GM12878 (cell line): ENCODE results near the gene RABEP2. TPM values are rescaled to one million over a fixed set of nuclear protein-coding genes. Genes with fewer than 3 reads are reported as not detected.

Source experiments
- ATAC-seq: fragments of 200-7000 bp; cut with Tn5 transposase; 3 replicates; pipeline ENCODE4 v1.9.1; 2020; ENCODE audit warnings: mild to moderate bottlenecking, moderate library complexity
- BruUV-seq: library from RNA; stranded (reverse); fragments of 400-500 nt; replicated peaks from 2 replicates; lab custom pipeline; 2021; lab: Mats Ljungman, UMichigan
- CTCF ChIA-PET: fragments of 300-600 bp; sonication (Branson Sonifier 250); formaldehyde crosslinking; extraction: SDS; loops from one replicate; lab custom pipeline; 2021; ENCODE audit warnings: inconsistent platforms; lab: Yijun Ruan, JAX
- POLR2A ChIA-PET: fragments of 350-600 bp; formaldehyde crosslinking; extraction: SDS; loops from one replicate; lab custom pipeline; 2021; ENCODE audit warnings: inconsistent platforms; lab: Charles Lee
- RAD21 ChIA-PET: fragments of 300-600 bp; sonication (Branson Sonifier 250); formaldehyde crosslinking; loops from one replicate; lab custom pipeline; 2023; ENCODE audit warnings: antibody characterized with exemption; ENCODE audit not compliant: unreplicated experiment; lab: Charles Lee
- SMC1A ChIA-PET: fragments of 300-600 bp; sonication (Branson Sonifier 250); formaldehyde crosslinking; loops from one replicate; lab custom pipeline; 2023; ENCODE audit not compliant: unreplicated experiment, uncharacterized antibody; lab: Charles Lee
- DNase-seq: peaks from one replicate; pipeline ENCODE4 v3.0.0-alpha.2; 2011; ENCODE audit warnings: low read depth, low spot score
- FAIRE-seq: peaks from 3 replicates; lab custom pipeline; 2011; peaks lifted over from hg19 to GRCh38; lab: Jason Lieb, UNC
- H2AFZ ChIP-seq: 2 replicates; pipeline ENCODE4 v1.6.0; 2011; ENCODE audit warnings: low read depth, low read length, control low read depth; ENCODE audit not compliant: control insufficient read depth
- H3K27ac ChIP-seq: 2 replicates; pipeline ENCODE4 v1.5.1; 2011; ENCODE audit warnings: control low read depth; ENCODE audit not compliant: control insufficient read depth, insufficient read depth
- H3K27me3 ChIP-seq, 2 experiments: replicated peaks in 1 of 2; 2 replicates each; pipeline versions ENCODE4 v1.6.0 to v1.6.1; 2011; ENCODE audit warnings: low read length in 1 of 2; ENCODE audit not compliant: control insufficient read depth in 2 of 2, insufficient read depth in 2 of 2
- H3K36me3 ChIP-seq, 2 experiments: 2 replicates each; pipeline ENCODE4 v1.5.1; 2011; ENCODE audit warnings: low read length in 1 of 2; ENCODE audit not compliant: control insufficient read depth in 2 of 2, insufficient read depth in 2 of 2
- H3K4me1 ChIP-seq: 2 replicates; pipeline ENCODE4 v1.6.1; 2011; ENCODE audit warnings: mild to moderate bottlenecking, low read length, moderate library complexity, mixed read lengths; ENCODE audit not compliant: control insufficient read depth, insufficient read depth
- H3K4me2 ChIP-seq: 2 replicates; pipeline ENCODE4 v1.6.0; 2011; ENCODE audit warnings: control low read depth; ENCODE audit not compliant: control insufficient read depth, insufficient read depth
- H3K4me3 ChIP-seq: fragments of 200-600 bp; sonication (generic); 2 replicates; pipeline ENCODE4 v1.5.1; 2016
- H3K79me2 ChIP-seq: 2 replicates; pipeline ENCODE4 v1.6.0; 2011; ENCODE audit warnings: low read length; ENCODE audit not compliant: control insufficient read depth, insufficient read depth
- H3K9ac ChIP-seq: 2 replicates; pipeline ENCODE4 v1.8.0; 2011; ENCODE audit warnings: low read length, control low read depth, mixed read lengths; ENCODE audit not compliant: control insufficient read depth, insufficient read depth
- H3K9me3 ChIP-seq: replicated peaks from 3 replicates; pipeline ENCODE4 v1.5.1; 2011; ENCODE audit warnings: mild to moderate bottlenecking, low read length; ENCODE audit not compliant: control insufficient read depth, insufficient read depth
- H4K20me1 ChIP-seq: 2 replicates; pipeline ENCODE4 v1.6.0; 2011; ENCODE audit not compliant: control insufficient read depth, insufficient read depth
- ASH2L ChIP-seq: fragments of 300-600, 200-600 bp; sonication (generic); IDR thresholded peaks from 2 replicates; pipeline ENCODE4 v1.6.1; 2017; ENCODE audit warnings: low read depth, mild to moderate bottlenecking, borderline replicate concordance
- BHLHE40 ChIP-seq, 2 experiments: fragments of 450-650 bp in 1 of 2; IDR thresholded peaks; 2 replicates each; pipeline ENCODE4 v1.6.1; 2011 to 2017; ENCODE audit warnings: low read depth in 2 of 2, borderline replicate concordance in 1 of 2, improper control_type of control experiment in 1 of 2, low read length in 1 of 2, mild to moderate bottlenecking in 1 of 2
- NBN ChIP-seq: fragments of 450-650 bp; IDR thresholded peaks from 2 replicates; pipeline ENCODE4 v1.6.1; 2016
- PAX8 ChIP-seq: fragments of 450-650 bp; IDR thresholded peaks from 2 replicates; pipeline ENCODE4 v1.6.1; 2017; ENCODE audit warnings: mild to moderate bottlenecking, moderate library complexity
- RBBP5 ChIP-seq: fragments of 200-600 bp; sonication (generic); conservative IDR thresholded peaks from 2 replicates; pipeline ENCODE4 v1.6.1; 2016
- SIN3A ChIP-seq: IDR thresholded peaks from 2 replicates; pipeline ENCODE4 v1.6.1; 2012; ENCODE audit warnings: low read depth, low read length, improper control_type of control experiment
- SP1 ChIP-seq: IDR thresholded peaks from one replicate; pipeline ENCODE4 v1.6.1; 2011; ENCODE audit warnings: low read depth, low read length
- SPI1 ChIP-seq: IDR thresholded peaks from 2 replicates; pipeline ENCODE4 v1.6.1; 2011; ENCODE audit warnings: low read depth, mild to moderate bottlenecking, low read length, moderate library complexity, borderline replicate concordance; ENCODE audit not compliant: insufficient read depth
- ZNF217 ChIP-seq: fragments of 450-650 bp; IDR thresholded peaks from 2 replicates; pipeline ENCODE4 v1.6.1; 2017; ENCODE audit warnings: antibody characterized with exemption, mild to moderate bottlenecking
- ZZZ3 ChIP-seq: IDR thresholded peaks from 2 replicates; pipeline ENCODE4 v1.6.1; 2011; ENCODE audit warnings: low read depth; ENCODE audit not compliant: control insufficient read depth, insufficient read length
- WGBS: methylation state at CpG from one replicate; pipeline ENCODE4 v1.1.6; 2016; ENCODE audit warnings: low lambda C conversion rate; ENCODE audit not compliant: insufficient replicate concordance, insufficient coverage; ENCODE audit errors: missing lambda C conversion rate; 5-methylcytosine and 5-hydroxymethylcytosine counted together
- in situ Hi-C: fragments of 300-500 bp; cut with MboI; formaldehyde crosslinking; loops from 9 replicates; pipeline ENCODE4 v1.14.3; 2018; ENCODE audit warnings: mixed read lengths
- intact Hi-C: fragments of 100-400 bp; cut with micrococcal nuclease; formaldehyde crosslinking; loops from one replicate; pipeline ENCODE4 v1.14.2; 2022; ENCODE audit not compliant: unreplicated experiment
- polyA plus RNA-seq, 11 experiments: library from polyadenylated mRNA; depleted of rRNA in 4 of 11; unstranded in 6 of 11; stranded (reverse) in 5 of 11; fragments of >200 nt; fragmentation: Nextera tagmentation in 4 of 11; fragmentation: Illumina TruSeq in 1 of 11; extraction: Ambion mirVana in 4 of 11; extraction: Trizol in 1 of 11; gene quantifications; 1 replicate in 1 of 11; 2 replicates in 10 of 11; pipeline versions ENCODE4 v1.2.1 to v1.2.3, GENCODE V29; 2011 to 2016; ENCODE audit warnings: inconsistent platforms in 2 of 11, missing spikeins in 2 of 11, low read depth in 1 of 11
- total RNA-seq, 4 experiments: library from RNA; depleted of rRNA in 3 of 4; stranded (reverse); fragments of >200 nt in 3 of 4; fragmentation: Illumina TruSeq in 1 of 4; extraction: Trizol in 1 of 4; gene quantifications; 2 replicates each; pipeline versions ENCODE4 v1.2.1 to v1.2.3, GENCODE V29; 2013 to 2021

The RABEP2 gene
- total and polyA plus RNA-seq, 10 of the 15 experiments (the other 5 are each of a cell fraction or from before 2014, with no cell fraction given) = 0.47 to 33.2 (median 18.6) TPM

- TF ChIP-seq BHLHE40 (IDR thresholded peaks at IDR 0.05; ENCODE audit: borderline replicate concordance in 1 of 2, low read depth in 2 of 2, low read length in 1 of 2) = peak in 1 of 2 experiments; percentile 41; a peak in 2 of 4 replicates
- TF ChIP-seq NBN = no peak
- TF ChIP-seq SIN3A = no peak
- no peak for TF ChIP-seq RBBP5
- TF ChIP-seq SP1 = peak; percentile 42
- TF ChIP-seq PAX8 = no peak
- TF ChIP-seq SPI1 = 0 out of 2 replicates have a peak, but pooled peaks have one; percentile 18
- TF ChIP-seq ASH2L = no peak
- no peak for TF ChIP-seq ZZZ3
- TF ChIP-seq ZNF217 = no peak
- H3K36me3 ChIP-seq = peaks cover 0 to 6% of the 10 kb centered on the region in 2 experiments; a peak in 1 of 4 replicates
- no TSS peak for BruUV-seq
- FAIRE-seq (peak; percentile 59), ATAC-seq (peak; percentile 89), DNase-seq (no peak)
- peaks cover 21% of the 10 kb centered on the region for H3K79me2 ChIP-seq
- ChIA-PET CTCF (interaction anchor here (0.9 to 7.2 kb wide), 4 partner anchors 8 to 66 kb away, joined by 3 to 136 read pairs (median 4); no protein-coding TSS in a partner anchor), POLR2A (interaction anchor here (0.6 to 2.1 kb wide), 4 partner anchors 10 to 57 kb away, joined by 3 to 7 read pairs (median 4); partner anchors contain the start of gene RABEP2), RAD21 (interaction anchor here (0.8 to 2.0 kb wide), 7 partner anchors 9 to 114 kb away, joined by 3 to 11 read pairs (median 4); partner anchors contain the start of genes NFATC2IP, RABEP2 and SH2B1), SMC1A (interaction anchor here (0.7 to 2.8 kb wide), 4 partner anchors 9 to 65 kb away, joined by 3 to 14 read pairs (median 8); no protein-coding TSS in a partner anchor)
- H3K4me3 ChIP-seq = no peak overlapping the region
- peak overlapping the region; percentile 16 for H2AFZ ChIP-seq
- 63% methylated on average over 36 of the region's 36 CpGs for WGBS
- H3K4me1 ChIP-seq = peaks cover 9% of the 10 kb centered on the region
- intact Hi-C loops = no loop called here
- H3K9ac ChIP-seq = no peak overlapping the region
- no peaks in the 10 kb centered on the region for H3K27me3 ChIP-seq
- H3K27ac ChIP-seq = no peak overlapping the region
- H3K4me2 ChIP-seq = peak overlapping the region; percentile 52; the same call in 1 of the 2 replicates
- no peaks in the 10 kb centered on the region for H4K20me1 ChIP-seq
- in situ Hi-C loops = no loop called here
- no peaks in the 10 kb centered on the region for H3K9me3 ChIP-seq
These were observed 11.1 kb upstream of the RABEP2 start for GRCh38 chr16:28935924-28936783.
